ENCODE data around the gene STC2.
"Not testable (repeated sequence)": the region's sequence is repeated elsewhere in the genome, so short reads cannot be mapped to it uniquely, and the experiment has no call there.

Gene STC2, protein sequence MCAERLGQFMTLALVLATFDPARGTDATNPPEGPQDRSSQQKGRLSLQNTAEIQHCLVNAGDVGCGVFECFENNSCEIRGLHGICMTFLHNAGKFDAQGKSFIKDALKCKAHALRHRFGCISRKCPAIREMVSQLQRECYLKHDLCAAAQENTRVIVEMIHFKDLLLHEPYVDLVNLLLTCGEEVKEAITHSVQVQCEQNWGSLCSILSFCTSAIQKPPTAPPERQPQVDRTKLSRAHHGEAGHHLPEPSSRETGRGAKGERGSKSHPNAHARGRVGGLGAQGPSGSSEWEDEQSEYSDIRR

DNA sequence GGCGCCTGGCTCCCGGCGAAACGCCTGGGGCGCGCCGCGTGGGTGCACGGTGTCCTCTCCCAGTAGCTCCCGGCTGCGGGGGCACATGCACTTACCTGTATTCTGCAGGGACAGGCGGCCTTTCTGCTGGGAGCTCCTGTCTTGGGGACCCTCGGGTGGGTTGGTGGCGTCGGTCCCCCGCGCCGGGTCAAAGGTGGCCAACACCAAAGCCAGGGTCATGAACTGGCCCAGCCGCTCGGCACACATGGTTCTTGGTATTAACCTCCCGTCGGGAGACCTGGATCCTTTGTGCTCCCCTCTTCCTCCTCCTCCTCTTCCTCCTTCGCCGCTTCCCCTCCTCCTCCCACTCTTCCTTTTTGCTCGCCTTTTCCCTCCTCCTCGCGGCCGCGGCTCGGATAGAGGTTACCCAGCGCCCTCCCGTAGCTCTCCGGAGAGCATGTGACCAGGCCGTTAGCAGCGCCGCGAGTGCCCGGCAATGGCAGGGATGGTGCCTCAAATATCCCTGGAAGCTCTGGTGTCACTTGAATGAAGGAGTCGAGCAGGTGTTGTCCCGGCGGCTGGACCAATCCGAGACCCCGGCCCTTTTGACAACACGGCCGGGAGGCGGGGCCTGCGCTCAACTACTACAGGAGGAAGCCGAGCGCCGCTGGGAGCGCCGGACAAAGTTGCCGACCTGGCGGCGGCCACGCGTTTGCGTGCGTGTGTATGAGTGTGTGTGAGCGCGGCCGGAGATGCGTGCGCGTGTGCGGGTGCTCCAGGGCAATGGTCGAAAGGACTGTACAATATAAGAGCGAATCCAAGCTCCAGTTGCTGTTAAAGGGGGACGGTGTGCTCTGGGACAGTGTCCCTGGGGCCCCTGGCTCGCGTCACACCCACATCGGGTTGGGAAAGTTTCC is at the start of gene STC2:
STC2 (minus strand) TSS at position 467 of the 896 bp plus-strand sequence; CDS start at position 246, 221 bp downstream.
- DNase-seq, result peak; percentile 94

DNA sequence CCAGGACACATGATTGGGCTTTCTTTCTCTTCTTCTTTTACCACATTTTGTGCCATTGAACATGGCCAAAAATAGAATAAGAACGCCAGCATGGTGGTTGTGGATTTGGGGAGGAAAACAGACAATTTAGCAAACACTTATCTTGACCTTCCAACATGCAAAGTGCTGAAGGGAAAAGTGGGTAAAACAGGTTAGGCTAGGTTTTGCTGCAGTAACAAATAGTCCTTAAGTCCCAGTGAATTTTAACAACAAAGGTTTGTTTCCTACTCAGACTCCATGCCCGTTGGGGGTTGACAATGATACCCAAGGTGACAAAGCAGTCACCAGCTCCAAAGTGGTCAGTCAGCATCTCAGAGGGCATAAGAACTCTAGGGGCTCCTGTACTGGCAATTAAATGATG is 43.2 kb upstream of the STC2 start:
- DNase-seq, result no peak

DNA sequence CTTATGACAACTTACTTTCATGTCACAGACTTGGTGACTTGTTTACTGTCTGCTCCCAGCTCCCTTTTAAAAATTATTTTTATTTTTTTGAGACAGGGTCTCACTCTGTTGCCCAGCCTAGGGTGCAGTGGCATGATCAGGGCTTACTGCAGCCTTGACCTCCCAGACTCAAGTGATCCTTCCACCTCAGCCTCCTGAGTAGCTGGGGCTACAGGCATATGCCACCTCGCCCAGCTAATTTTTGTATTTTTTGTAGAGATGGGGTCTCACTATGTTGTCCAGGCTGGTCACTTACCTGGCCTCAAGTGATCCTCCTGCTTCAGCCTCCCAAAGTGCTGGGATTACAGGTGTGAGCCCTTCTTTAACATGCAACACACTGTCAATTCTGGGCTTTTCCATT is 35.2 kb upstream of the STC2 start:
- not testable (repeated sequence) for DNase-seq

DNA sequence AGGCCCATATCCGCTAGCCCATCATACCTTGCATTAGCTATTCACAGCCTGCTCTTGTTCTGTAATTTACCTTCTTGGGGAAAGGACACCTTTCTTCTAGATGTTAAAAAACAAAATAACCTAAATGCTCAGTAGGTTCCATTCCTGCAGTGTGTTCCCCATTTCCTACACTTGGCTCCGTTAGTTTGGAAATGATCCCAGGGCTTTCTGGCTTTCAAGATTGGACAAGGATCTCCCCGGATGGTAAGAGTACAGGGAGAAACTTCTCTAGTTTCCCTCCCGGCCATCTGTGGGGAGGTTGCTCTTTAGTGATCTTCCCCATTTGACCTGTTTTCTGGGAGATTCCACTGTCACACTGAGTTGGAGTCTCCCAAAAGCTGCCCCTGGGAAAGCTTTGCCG is 27.3 kb upstream of the STC2 start:
- DNase-seq, result no peak

DNA sequence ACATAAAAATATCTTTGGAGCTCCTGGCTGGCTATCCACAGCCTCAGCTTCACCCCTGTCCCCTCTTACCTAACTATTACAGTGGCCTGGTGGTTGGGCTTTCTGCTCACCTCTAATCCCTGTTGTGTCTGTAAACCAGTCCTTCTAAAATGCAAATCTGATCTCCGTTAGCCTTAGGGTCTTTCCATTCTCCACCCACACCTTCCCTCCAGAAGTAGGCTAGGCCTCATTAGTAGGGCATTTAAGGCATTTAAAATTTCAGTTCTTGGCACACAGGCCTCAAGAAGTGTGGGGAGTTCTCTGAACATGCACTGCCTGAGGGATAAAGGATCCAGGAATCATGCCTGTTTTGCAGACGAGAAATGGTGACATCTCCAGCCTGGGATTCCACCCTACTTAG is 26.4 kb upstream of the STC2 start:
- no peak for DNase-seq

DNA sequence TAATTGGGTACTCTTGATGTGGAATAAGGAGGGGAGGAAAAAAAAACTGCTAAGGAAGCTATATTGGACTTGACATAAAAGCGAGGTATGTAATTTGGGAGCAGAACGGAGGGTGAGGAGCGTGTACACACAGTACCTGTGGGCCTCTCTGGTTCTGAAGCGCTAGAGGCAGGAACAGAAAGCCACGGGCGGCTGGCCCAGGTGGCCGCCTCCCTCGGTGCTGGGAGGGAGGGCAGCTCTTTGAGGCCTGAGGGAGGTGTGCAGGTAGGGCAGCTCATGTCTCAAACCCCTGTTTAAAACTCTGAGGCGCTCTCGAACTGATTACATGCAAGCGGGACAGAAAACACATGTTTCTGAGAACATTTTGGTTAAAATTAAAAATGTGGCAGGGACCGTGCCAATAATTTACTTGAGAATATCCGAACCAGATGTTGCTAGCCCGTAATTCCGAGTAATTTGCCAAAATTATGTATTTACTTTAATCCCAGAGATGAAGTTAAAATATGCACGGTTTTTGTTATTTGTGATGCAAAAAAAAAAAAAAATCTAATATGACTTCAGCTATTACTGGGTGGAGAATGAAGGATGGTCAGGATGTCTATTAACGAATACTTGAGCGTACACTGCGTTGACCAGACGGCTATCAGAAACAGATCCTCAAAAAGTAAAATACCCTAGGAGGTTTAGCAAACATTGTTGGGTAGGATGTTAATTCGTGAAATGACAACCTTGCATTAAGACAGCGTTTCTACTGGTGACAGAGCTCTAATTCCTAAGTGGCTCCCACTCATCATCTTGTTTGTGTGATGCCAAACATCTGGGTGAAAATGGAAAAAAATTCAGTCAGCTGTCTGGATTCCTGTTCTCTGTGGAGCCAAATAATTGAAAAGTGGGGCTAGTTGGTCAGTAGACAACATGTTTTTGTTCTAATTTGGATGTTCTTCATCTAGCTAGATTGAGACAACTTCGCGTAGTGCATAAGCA is 24.4 kb upstream of the STC2 start:
- no peak for DNase-seq

DNA sequence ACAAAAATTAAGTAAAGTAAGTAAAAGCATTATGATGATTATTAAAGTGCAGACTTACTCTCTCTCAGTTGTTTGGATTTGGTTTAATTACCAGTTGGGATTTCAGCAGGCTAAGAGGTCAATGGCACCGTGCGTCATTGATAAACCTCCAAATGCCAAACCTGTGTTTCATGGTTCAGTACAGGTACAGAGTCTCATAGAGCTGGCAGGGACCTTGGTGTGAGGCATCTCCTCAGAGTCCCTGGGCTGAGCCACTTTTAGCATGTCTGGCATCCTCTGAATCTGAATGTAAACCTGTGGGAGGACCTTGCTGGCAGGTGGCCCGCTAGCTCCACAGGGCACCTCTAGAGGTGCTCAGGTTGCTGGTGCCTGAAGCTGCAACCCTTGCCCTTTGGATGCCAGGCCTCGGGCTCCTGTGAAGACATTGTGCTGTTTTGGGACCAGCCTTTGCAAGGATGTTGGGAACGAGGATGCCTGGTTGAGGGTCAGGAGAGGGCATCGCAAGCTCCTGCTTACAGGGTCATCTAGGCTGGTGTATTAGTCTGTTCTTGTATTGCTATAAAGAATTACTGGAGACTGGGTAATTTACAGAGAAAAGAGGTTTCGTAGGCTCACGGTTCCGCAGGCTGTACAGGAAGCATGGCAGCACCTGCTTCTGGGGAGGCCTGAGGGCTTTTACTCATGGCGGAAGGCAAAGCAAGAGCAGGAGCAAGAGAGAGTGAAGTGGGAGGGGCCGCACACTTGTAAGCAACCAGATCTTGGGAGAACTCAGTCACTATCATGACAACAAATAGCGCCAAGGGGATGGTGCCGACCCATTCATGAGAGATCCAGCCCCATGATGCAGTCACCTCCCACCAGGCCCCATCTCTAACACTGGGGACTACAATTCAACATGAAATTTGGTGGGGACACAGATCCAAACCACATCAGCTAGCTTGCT is 14.9 kb upstream of the STC2 start:
- no peak for DNase-seq

DNA sequence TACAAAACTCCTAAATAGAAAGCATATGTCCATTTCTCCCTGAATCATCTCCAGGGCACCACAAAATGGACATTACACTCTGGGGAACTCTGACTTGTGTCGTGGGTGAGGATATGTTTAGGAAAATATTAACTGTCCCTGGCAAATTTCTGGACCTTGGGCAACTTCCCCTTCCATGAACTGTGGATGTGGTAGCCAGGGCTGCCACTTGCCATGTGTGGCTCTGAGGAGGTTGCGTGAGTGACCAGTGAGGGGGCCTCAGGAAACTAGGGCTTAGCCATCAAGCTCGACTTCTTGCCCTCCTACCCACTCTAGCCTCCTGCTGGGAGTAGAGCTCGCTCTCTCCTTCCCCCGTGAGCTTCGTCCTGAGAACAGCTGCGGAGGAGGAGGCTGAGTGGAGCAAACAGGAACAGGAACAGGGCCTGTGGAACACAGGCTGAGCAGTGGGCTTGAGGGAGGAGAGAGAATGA is 13.8 kb upstream of the STC2 start:
- no peak for DNase-seq

DNA sequence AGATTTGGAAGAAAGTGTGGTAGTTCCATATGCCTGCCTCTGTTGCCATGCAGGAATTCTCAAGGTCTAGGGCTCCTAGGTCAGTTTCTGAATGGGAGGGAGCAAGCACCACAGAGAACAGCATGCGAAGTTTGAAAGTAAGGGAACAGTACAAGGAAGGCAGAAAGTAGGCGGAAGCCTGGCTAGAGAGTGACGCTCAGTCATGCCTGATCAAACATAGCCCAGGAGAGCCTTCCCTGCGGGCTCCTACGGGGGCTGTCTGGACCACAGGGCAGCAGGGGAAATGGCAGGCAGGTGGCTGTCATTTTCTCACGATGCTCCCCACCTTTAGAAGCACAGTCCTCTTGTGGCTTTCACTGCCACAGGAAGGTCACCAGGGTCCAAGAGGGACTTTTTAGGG is 12.8 kb upstream of the STC2 start:
- no peak for DNase-seq

DNA sequence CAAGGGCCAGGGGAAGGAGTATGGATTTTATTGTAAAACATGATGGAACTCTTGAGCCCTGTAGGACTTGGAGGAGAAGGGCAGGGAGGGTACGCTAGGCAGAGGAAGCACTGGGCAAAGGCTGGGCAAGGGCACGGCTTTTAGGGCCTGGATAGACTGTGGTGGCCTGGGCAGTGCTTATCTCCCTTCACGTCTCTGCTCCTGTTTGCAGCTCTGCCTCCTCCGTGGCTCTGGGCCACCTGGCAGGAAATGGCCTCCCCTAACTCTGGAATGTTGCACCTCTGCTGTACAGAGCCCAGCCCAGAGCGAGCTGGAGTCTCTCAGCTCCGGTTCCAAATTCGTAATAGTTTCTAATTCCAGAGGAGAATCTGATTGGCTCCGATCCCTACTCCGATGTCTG is 12.2 kb upstream of the STC2 start:
- DNase-seq, result no peak

DNA sequence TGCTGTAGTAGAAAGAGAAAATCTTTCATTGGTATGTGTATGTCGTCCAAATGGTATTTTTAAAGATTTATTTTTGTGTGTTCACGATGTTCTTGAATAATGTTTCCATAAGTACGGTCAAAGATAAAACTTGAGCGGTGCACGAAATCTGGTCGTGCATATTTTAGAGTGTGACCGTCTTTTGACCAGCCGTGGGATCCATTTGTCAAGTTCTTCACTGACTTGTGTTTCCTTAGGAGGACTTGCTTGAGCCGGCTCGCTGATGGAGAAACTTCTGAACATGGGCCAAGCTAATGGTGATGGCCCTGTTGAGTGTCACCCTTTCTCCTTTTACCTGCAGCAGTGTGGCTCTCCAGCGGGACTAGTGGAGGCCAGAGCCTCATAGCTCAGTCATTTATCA is 11.1 kb upstream of the STC2 start:
- DNase-seq, result no peak

DNA sequence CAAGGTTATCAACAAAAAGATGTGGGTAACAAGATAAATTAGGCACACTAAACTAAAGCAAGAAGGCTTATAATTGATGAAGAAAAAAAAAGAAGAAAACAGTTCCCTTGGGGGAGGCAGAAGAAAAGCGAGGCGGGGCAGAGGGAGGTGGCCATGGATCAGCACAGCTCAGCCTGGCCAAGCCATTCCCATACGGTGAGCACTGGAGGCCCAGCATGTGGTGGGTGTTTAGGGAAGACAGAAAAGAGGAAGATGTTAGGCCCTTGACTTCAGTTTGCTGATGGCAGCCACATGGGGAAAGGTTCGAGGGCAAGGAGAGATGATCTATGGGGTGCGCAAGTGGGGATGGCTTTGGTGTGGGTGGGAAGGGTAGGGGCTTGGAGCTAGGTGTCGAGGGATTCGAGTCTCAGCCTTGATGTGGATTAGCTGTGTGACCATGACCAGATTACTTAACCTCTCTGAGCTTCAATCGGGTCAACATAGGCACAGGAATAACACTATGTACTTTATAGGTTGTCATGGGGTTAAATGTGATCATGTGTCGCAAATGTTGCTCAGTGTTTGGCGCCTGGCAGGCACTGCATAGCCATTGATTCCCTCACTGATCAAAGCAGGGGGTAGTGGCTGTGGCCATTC is 10.3 kb upstream of the STC2 start:
- no peak for DNase-seq

DNA sequence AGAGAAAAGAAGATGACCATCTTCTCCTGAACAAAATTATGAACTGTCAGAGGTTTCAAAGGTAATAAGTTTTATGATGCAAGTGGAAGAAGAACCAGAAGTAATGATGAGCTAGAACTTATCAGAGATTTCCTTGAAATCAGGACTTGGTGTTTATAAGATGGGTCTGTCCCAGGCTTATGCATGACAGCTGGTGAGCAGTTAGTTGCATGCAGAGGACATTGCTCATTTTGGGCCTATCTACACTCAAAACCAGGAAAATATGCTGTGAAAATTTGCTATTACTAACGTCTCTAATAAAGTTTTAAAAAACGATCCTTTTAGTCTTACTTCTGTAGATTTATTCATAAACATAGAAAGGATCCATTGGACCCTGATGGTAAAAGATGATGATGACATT is 6.6 kb upstream of the STC2 start:
- DNase-seq, result no peak

DNA sequence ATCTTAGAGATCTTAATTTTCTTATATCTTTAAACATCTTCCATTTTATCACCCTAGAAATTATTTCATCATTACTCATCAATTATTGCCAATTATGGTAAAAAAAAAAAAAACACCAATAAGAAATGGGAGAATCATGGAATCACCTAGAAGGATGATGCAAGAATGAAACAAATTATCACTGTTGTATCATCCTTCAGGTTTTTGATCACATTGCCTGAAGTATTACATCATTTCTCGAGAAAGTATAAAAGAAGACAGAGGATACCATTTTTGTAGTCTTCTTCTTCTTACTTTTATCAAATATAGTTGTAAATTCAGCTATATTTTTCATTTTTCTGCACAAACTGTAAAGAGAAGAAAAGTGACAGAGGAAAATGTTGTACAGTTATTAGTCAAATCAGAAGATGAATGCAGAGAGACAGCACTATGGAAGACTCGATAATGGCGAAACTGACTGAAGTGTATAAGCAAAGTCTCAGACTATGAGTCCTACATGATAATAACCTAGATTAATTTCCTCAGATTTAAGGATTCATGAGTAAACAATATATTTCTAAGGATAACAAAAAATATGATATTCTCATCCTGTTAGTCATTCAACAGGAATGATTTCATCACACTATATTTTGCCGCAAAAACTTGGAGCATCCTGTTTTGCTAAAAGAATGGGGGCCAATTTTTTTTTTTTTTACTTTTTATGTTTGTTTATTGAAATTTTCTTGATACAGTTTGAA is 5.9 kb upstream of the STC2 start:
- no peak for DNase-seq

DNA sequence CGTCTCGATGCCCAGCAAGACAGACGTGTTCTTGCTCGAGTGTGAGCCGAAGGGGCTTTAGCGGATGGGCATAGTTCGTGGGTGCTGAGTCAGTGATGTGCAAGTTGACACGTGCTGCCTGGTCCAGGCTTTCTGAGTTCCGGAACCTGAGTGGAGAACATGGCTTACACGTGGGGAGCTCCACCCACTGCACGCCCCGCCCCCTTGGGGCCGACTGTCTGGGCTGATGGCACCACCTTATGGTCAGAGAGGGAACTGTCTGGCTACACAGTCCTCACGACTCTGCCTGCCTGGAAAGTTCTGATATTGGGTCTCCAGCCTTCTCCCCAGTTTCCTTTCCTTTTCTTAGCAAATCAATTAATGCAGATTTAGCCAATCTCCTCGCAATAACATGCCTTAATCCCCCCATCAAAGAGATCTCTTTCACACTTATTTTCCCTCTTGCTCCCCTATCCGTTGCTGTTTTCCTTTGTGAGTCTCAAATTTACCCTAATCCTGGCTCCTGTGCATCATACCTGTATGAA is 3.8 kb upstream of the STC2 start:
- no peak for DNase-seq

DNA sequence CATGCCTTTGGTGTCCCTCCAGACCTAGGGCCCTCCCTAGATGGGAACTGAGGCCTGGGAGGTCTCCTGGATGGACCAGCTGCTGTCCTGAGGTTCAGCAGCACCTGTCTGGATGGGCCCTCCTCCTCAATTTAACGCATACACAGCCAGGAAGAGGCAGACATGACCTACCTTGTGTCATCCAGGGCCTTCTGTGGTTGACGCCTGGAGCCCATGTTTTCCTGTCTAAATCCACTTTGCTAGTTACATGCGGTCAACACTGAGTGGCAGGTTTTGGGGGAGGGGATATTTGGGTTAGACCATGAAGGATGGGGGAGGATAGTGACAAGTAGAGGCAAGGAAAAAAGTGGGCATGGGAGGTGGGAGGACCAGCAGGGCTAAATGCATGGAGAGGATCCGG is 3.1 kb upstream of the STC2 start:
- DNase-seq, result no peak

DNA sequence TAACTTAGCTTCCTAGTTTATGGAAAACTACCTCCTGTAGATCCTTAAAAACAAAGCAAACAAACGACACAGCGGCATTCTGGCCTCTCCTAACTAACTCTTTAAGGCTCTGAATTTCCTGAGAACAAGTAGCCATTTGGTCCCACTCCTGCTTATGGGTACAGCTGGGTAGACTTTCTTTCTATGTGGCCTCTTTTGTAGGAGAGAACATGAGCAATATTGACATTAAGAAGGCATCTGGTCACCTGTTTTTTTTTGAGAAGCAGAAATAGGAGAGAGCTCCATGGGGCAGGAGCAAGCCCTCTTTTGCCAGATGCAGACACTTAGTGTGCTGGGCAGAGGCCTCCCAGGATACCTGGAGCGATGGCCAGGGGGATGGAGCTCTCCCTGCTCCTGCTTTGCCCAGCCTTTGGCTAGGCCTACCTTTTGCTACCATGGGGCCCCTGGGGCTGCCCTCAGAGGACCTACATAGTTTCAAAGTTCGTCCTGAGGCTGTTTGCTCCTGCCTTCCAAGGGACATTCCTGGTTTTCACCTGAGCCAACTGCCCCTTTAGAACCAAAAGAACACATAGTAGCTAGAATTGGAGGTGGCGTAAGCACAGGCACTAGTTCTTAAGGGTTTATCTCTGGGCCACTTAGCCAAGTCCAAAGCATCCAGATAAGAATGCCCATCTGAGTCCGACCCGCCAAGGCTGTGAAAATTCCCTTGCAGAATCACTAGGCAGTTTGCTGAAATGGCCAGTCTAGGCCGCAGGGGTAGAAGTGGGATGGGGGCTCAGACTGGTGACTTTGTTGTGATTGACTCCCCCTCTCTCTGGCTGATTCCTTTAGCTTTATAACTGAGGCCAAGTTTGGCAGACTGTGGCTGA is 2.4 kb upstream of the STC2 start:
- no peak for DNase-seq

DNA sequence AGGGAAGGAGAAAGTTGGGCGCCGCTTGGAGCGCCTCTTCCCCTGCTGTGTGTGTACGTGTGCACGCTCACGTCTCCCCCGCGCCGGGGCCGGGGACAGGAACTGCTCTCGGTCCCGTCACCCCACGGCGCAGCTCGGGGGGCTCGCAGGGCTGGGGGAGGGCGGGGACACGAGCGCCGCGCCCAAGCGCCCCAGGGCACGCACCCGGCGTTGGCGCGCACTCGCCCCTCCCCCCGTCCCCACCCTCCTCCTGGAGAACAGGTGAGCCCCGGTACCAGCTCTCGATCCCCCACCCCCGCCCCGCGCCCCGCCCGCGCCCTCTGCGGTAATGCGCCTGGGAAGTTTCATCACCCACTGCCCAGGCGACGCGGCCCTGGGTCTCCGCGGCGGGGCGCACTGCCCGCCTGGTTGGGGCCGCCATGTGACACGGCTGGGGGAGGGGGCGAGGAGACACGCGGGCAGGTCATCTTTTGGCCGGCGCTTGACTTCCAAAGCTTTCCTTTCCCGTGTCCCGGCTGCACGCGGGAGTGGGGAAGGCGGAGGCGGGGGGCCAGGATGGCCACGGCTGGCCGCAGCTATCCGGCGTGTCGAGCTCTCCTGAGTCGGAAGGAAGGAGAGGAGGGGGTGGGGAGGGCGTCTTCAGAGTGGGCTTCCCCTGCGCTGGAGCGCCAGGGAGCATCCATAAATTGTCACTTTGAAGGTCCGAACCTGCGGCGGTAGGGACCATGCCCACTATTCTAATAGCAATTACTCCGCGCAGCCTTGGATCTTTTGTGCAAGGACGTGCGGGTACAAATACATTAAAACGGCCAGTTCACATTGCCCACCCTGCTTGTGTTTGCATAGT is 1.5 kb upstream of the STC2 start:
- no peak for DNase-seq

Measured in amniotic stem cell (primary cell).